CD4-positive, alpha-beta T cell treated with Interferon alpha-2 for 1 hour (primary cell): ENCODE results near the gene FTO.
"Not testable (repeated sequence)": the region's sequence is repeated elsewhere in the genome, so short reads cannot be mapped to it uniquely, and the experiment has no call there.

ENCODE experiments used
- DNase-seq, 2 donors: peaks; one replicate each; pipeline ENCODE4 v3.0.0-alpha.2; 2020 to 2022

The FTO gene

GRCh38 chr16:54165912-54166865 is 462.2 kb downstream of the FTO start:
- DNase-seq, result no peak

DNA sequence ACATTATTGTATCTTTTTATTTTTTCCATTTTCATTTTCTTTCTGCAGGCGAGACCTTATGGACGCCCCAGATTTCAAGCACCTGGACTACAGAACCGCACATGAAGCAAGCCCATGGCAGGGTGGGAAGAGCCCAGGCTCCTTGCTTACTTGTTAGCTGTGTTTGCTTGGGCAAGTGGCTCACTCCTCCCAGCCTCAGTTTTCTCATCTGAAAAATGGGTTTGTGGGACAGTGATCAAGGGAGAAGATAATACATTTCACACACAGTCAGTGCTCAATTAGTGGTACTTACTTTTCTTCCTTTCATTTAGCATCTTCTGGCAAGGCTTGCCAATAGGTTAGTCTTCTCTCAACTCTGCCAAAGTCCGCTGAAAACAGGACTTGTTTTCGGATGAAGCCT is 465.2 kb downstream of the FTO start:
- DNase-seq, result no peak

GRCh38 chr16:54171626-54172537 is 467.9 kb downstream of the FTO start:
- DNase-seq, result no peak

DNA sequence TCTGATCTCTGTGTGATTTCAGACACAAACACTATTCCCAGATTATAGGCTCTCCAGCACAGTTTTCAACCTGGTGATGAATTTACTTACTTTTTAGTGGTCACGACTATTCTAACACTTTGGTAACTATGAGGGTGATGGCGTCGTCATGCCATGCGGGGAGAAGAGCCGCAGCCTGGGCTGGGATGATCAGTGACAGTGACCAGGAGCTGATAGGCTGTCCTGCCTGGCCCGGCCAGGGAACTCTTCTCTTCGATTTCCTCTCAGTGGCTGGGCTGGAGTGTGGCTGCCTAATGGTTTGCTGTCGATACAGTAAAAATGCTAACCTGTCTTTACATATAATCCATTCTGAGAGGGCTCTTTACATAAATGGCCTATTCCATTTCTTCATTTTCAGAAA is 469.5 kb downstream of the FTO start:
- DNase-seq, result no peak

- no peak for DNase-seq
Observed at GRCh38 chr16:54174201-54174600, 470.2 kb downstream of the FTO start.

GRCh38 chr16:54174750-54175149 is 470.8 kb downstream of the FTO start:
- no peak for DNase-seq

GRCh38 chr16:54175169-54175551 is 471.2 kb downstream of the FTO start:
- no peak for DNase-seq

DNA sequence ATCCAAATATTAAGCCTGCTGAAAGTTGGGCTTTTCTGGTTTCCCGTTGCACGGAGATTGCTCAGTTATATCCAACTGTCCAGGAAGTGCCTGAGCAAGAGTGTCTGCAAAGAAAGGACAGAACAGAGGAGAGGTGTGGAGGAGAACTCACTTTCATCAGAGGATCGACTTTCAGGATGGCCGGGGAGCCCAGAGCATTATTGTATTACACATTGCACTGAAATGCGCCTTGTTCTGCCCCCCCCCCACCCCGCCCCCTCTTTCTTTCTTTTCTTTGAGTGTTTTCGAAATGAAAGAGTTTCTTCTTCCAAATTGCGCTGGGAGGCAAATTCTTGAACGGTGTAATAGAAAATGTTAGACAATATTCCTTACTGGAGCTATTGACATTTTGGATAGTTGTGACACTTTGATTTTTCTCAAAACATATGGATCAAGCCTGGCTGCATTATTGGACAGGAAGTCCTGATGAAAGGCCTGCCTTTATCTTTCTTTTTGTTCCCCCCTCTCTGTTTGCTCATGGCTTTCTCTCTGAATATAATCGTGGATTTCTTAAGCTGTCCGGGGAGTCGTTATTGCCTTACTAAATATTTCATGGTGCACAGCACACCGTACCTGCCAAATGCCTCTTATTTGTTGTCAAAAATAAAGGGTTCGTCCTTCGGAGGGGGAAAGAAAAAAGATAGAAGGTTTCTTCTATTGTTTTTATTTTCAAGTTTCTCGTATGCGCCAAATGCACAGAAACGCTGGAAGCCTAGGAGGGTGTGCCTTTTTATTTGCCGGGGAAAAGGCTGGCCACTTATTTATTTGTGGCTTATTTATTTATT is 471.8 kb downstream of the FTO start:
- DNase-seq, result no peak

GRCh38 chr16:54176376-54176901 is 472.5 kb downstream of the FTO start:
- DNase-seq, result no peak

DNA sequence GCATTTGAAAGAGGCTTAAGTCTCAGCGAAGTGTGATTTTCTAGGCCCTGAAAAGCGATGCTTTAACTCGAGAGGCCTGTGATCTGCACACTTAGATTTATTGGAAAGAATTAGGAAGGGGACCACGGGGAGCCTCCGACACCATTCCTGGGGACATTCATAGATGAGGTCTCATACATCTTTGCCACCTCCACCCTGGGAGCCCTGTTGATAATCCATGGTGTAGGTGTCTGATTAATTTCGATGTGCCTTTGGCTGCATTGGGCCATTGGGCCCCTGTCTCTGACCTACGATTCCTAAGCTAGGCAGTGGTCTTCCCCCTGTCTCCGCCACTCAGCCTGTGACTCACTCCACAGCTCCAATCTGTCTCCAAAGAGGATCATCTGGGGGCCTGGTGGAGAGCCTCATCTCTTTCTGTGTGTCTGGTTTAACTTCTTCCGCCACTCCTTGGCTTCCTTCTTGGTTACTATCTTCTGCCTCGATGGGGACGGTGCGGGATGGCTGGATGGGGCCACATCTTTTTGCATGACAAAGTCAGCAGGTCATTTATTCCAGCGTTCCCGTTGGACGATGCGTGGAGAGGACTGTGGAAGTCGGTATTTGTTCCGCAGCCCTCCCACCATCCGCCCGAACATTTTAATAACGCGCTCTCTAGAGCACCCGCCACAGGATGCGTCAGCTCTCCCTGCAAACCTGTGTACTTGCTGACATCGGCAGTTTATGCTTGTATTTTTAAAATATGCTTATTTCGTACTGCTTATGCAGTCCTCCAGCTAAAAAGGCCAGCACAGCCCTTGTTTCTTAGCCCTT is 473.3 kb downstream of the FTO start:
- DNase-seq, result no peak

DNA sequence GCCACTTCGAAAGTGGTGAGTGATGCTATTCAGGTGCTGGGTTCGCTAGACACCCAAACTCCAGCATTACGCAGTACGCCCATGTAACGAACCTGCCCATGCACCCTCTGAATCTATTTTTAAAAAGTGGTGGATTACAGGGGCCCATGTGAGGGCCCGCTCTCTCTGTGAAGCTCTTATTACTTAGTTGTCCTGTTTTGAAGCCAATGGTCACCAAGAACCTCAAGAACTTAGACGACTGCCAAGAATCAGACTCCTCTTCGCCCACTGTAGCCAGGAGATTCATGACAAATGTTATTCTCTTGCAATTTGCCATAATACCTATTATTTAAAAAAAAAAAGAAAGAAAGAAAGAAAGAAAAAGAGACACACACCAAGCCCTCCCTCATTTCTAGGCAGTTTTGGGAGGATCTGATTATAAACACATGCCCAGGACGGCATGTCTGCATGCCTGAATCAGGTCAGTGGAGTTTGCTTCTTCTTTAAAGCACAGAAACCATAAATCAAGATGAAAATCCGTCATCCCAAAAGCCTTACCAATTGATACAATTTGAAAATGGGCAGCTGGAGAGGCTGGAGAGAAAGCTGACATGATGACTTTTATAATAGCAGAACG is 474.0 kb downstream of the FTO start:
- no peak for DNase-seq

GRCh38 chr16:54178478-54178976 is 474.6 kb downstream of the FTO start:
- DNase-seq, result no peak

DNA sequence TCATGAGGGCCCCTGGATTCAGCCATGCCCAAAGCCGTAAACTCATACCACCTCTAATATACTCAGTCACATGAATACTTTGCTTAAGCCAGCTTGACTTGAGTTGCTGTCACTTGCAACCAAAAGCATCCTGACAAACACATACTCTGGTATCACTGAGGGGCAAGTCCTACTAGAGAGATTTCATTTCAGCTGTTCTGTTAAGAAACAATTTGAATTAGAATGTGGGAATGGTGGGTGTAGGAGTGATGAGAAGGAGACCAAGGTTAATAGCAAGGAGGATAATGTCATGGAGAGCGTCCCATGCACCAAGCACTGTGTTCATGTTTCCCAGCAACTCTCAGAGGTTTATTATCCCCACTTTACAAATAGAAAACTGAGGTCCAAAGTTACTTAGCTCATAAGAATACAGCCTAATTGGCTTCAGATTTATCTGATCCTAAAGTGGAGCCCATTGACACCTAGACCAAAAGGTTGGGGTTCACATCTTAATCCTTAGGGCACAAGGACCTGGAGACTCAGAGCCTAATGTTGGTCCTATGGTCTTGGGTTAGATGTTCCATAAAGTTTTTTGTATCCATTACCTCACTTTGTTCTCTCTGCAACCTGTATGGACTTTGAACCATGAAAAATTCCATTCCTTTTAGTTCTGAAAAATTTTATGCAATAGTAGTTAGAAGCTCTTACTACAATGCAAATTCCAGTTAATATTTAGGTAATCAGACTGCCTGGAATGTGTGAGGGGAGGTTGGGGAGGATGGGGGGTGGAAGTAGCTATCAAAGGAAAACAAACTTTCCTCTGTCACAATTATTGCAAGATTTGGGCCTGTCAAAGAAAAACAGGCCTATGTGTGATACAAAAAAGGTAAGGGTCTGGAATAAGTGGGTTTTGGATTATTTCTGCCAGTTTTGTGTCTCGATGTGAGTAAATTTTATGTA is 476.7 kb downstream of the FTO start:
- DNase-seq, result no peak

DNA sequence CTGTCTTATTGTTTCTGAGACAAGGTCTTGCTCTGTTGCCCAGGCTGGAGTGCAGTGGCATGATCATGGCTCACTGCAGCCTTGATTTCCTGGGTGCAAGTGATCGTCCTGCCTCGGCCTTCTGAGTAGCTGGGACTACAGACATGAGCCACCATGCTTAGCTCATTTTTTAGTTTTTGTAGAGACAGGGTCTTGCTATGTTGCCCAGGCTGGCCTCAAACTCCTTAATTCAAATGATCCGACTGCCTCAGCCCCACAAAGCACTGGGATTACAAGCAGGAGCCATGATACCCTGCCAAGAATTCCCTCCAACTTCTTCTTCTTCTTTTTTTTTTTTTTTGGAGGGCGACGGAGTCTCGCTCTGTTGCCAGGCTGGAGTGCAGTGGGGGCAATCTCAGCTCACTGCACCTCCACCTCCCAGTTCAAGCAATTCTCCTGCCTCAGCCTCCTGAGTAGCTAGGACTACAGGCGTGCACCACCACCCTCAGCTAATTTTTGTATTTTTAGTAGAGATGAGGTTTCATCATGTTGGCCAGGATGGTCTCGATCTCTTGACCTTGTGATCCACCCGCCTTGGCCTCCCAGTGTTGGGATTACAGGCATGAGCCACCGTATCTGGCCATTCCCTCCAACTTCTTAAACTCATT is 477.9 kb downstream of the FTO start:
- DNase-seq, result not testable (repeated sequence)

DNA sequence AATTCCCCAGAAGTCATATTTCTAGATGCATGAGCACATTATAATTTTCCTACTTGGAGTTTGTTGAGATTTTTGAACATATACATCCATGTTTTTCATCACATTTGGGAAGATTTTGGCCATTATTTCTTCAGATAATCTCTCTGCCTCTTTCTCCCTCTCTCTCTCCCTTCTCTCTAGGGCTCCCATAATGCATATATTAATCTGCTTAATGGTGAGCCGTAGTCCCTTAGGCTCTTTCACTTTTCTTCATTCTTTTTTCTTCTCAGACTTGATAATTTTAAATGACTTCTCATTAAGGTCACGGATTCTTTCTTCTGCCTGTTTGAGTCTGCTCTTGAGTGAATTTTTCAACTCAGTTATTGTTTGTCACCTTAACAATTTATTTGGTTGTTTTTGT is 481.1 kb downstream of the FTO start:
- DNase-seq, result no peak

- DNase-seq, result no peak
Observed at GRCh38 chr16:54191163-54191562, 487.2 kb downstream of the FTO start.

DNA sequence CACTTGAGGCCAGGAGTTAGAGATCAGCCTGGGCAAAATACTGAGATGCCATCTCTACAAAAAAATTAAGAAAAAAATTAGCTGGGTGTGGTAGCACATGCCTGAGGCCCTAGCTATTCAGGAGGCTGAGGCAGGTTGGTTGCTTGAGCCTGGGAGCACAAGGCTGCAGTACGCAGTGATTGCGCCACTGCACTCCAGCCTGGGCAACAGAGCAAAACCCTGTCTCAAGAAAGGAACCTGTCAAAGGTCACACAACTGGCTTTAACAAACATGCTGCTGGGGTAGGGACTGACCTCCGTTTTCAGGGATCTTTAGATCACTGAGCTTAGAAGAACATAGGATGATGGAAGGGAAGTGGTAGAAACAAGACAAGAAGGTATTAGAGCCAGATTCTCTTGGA is 487.6 kb downstream of the FTO start:
- DNase-seq, result no peak

GRCh38 chr16:54193013-54193664 is 489.2 kb downstream of the FTO start:
- no peak for DNase-seq
